K562 (cell line): ENCODE results near the gene ABLIM2. TPM values are rescaled to one million over a fixed set of nuclear protein-coding genes. Genes with fewer than 3 reads are reported as not detected.

Source experiments
- ATAC-seq: fragments of 200-7000 bp; cut with Tn5 transposase; 3 replicates; pipeline ENCODE4 v1.9.1; 2020; ENCODE audit warnings: moderate library complexity
- BruUV-seq: library from RNA; stranded (reverse); fragments of 400-500 nt; replicated peaks from 2 replicates; lab custom pipeline; 2021; lab: Mats Ljungman, UMichigan
- CTCF ChIA-PET: fragments of 300-600 bp; formaldehyde crosslinking; extraction: SDS; loops from one replicate; lab custom pipeline; 2021; ENCODE audit warnings: low intra/inter-chr PET ratio; lab: Yijun Ruan, JAX
- POLR2A ChIA-PET: fragments of 300-600, 350-650 bp; sonication (Branson Sonifier 250); formaldehyde crosslinking; extraction: SDS; loops from one replicate; lab custom pipeline; 2021; ENCODE audit warnings: antibody characterized with exemption, inconsistent platforms; lab: Yijun Ruan, JAX
- DNase-seq, 4 experiments: peaks; one replicate each; pipeline versions ENCODE4 v3.0.0 to v3.0.0-alpha.2; 2011 to 2018; ENCODE audit warnings: low spot score in 3 of 4, mixed read lengths in 3 of 4; ENCODE audit errors: extremely low read depth in 1 of 4
- FAIRE-seq: peaks from 2 replicates; lab custom pipeline; 2011; peaks lifted over from hg19 to GRCh38; lab: Jason Lieb, UNC
- H2AFZ ChIP-seq: 2 replicates; pipeline ENCODE4 v1.6.0; 2011; ENCODE audit warnings: low read depth, low read length, control low read depth, inconsistent platforms
- H3K27ac ChIP-seq: fragments of 200-600 bp; 3 replicates; pipeline ENCODE4 v1.8.0; 2011; ENCODE audit warnings: low read depth, mild to moderate bottlenecking, control low read depth, inconsistent platforms, low read length, moderate library complexity, mixed read lengths; ENCODE audit errors: extremely low read depth
- H3K27me3 ChIP-seq, 2 experiments: fragments of 300-600 bp in 1 of 2; 2 replicates in 1 of 2; 3 replicates in 1 of 2; pipeline versions ENCODE4 v1.6.0 to v1.8.0; 2011; ENCODE audit warnings: inconsistent platforms in 2 of 2, low read length in 2 of 2, mild to moderate bottlenecking in 1 of 2, mixed read lengths in 1 of 2, moderate library complexity in 1 of 2; ENCODE audit not compliant: control insufficient read depth in 2 of 2, insufficient read depth in 2 of 2
- H3K36me3 ChIP-seq: fragments of 300-600 bp; 3 replicates; pipeline ENCODE4 v1.8.0; 2011; ENCODE audit warnings: mild to moderate bottlenecking, low read length, inconsistent platforms; ENCODE audit not compliant: control insufficient read depth, insufficient read depth
- H3K4me1 ChIP-seq, 2 experiments: fragments of 200-600 bp in 1 of 2; replicated peaks in 1 of 2; 2 replicates in 1 of 2; 3 replicates in 1 of 2; pipeline versions ENCODE4 v1.5.1 to v1.8.0; 2011; ENCODE audit warnings: inconsistent platforms in 2 of 2, low read length in 2 of 2, mild to moderate bottlenecking in 1 of 2, mixed read lengths in 1 of 2, moderate library complexity in 1 of 2; ENCODE audit not compliant: control insufficient read depth in 2 of 2, insufficient read depth in 2 of 2
- H3K4me2 ChIP-seq: 2 replicates; pipeline ENCODE4 v1.6.1; 2011; ENCODE audit warnings: low read length, control low read depth, inconsistent platforms, mixed read lengths; ENCODE audit not compliant: insufficient read depth
- H3K4me3 ChIP-seq: fragments of 200-600 bp; sonication (generic), shearing (Covaris generic); 2 replicates; pipeline ENCODE4 v1.5.1; 2016; ENCODE audit warnings: control low read depth, inconsistent platforms
- H3K79me2 ChIP-seq: fragments of 200-600 bp; 3 replicates; pipeline ENCODE4 v1.8.0; 2011; ENCODE audit warnings: low read length, inconsistent platforms; ENCODE audit not compliant: control insufficient read depth, insufficient read depth
- H3K9ac ChIP-seq, 2 experiments: 2 replicates each; pipeline versions ENCODE4 v1.6.0 to v1.6.1; 2011; ENCODE audit warnings: low read depth in 2 of 2, low read length in 2 of 2, control low read depth in 1 of 2, inconsistent platforms in 1 of 2, mild to moderate bottlenecking in 1 of 2, mixed read lengths in 1 of 2; ENCODE audit not compliant: insufficient read depth in 1 of 2
- H3K9me1 ChIP-seq: one replicate; pipeline ENCODE4 v1.6.0; 2011; ENCODE audit warnings: inconsistent platforms, mild to moderate bottlenecking, low read length, moderate library complexity; ENCODE audit not compliant: control insufficient read depth, insufficient read depth
- H3K9me3 ChIP-seq: replicated peaks from 2 replicates; pipeline ENCODE4 v1.5.1; 2011; ENCODE audit warnings: low read depth, low read length, inconsistent platforms; ENCODE audit not compliant: control insufficient read depth, insufficient read depth
- H4K20me1 ChIP-seq: replicated peaks from 2 replicates; pipeline ENCODE4 v1.6.1; 2011; ENCODE audit warnings: low read length, inconsistent platforms, mixed read lengths; ENCODE audit not compliant: control insufficient read depth, insufficient read depth
- CBX3 ChIP-seq, 2 experiments: IDR thresholded peaks; 1 replicate in 1 of 2; 2 replicates in 1 of 2; pipeline ENCODE4 v1.6.1; 2012; ENCODE audit warnings: inconsistent platforms in 2 of 2, low read length in 2 of 2, borderline replicate concordance in 1 of 2, control low read depth in 1 of 2
- FUS ChIP-seq: fragments of 200-400 bp; formaldehyde crosslinking; optimal IDR thresholded peaks from 2 replicates; pipeline ENCODE3; 2017; ENCODE audit warnings: low read depth, low read length
- HDAC2 ChIP-seq: fragments of 450-650 bp; IDR thresholded peaks from 2 replicates; pipeline ENCODE4 v1.6.1; 2016; ENCODE audit warnings: mild to moderate bottlenecking
- ILF3 ChIP-seq: fragments of 450-650 bp; IDR thresholded peaks from 2 replicates; pipeline ENCODE4 v1.6.1; 2018; ENCODE audit warnings: antibody characterized with exemption, mild to moderate bottlenecking, moderate library complexity, borderline replicate concordance
- IRF2 ChIP-seq: sonication (generic); formaldehyde crosslinking; IDR thresholded peaks from 2 replicates; pipeline ENCODE4 v1.8.1; 2022; ENCODE audit warnings: mild to moderate bottlenecking, missing genetic modification reagents
- KAT7 ChIP-seq: sonication (generic); formaldehyde crosslinking; IDR thresholded peaks from 2 replicates; pipeline ENCODE4 v1.8.0; 2022; ENCODE audit warnings: missing genetic modification reagents, mild to moderate bottlenecking, borderline replicate concordance
- MAFF ChIP-seq: IDR thresholded peaks from 2 replicates; pipeline ENCODE4 v1.6.1; 2012; ENCODE audit warnings: low read length, improper control_type of control experiment
- PHB ChIP-seq: fragments of 250-450 bp; sonication (Bioruptor Pico); IDR thresholded peaks from 2 replicates; pipeline ENCODE4 v1.5.0; 2021
- POLR2H ChIP-seq: IDR thresholded peaks from 2 replicates; pipeline ENCODE4 v1.6.1; 2016; ENCODE audit warnings: missing genetic modification characterization, low read depth, mild to moderate bottlenecking, control low read depth, missing compliant biosample characterization, moderate library complexity
- TOE1 ChIP-seq, 2 experiments: fragments of 450-650 bp in 1 of 2; sonication (generic) in 1 of 2; formaldehyde crosslinking in 1 of 2; IDR thresholded peaks; 2 replicates each; pipeline versions ENCODE4 v1.7.1 to v1.8.0; 2016 to 2022; ENCODE audit warnings: borderline replicate concordance in 2 of 2, mild to moderate bottlenecking in 2 of 2, antibody characterized with exemption in 1 of 2, inconsistent platforms in 1 of 2, low read depth in 1 of 2, missing genetic modification reagents in 1 of 2, moderate library complexity in 1 of 2
- TRIM28 ChIP-seq: fragments of 450-650 bp; IDR thresholded peaks from 2 replicates; pipeline ENCODE4 v1.6.1; 2017
- ZNF253 ChIP-seq: fragments of 250-450 bp; sonication (Bioruptor Pico); conservative IDR thresholded peaks from 2 replicates; pipeline ENCODE4 v1.6.1; 2021; ENCODE audit warnings: mild to moderate bottlenecking
- ZNF3 ChIP-seq: fragments of 250-450 bp; sonication (Bioruptor Pico); IDR thresholded peaks from 2 replicates; pipeline ENCODE4 v1.5.0; 2021; ENCODE audit warnings: mild to moderate bottlenecking, moderate library complexity
- WGBS: fragments of 100-300 bp; shearing (Covaris generic); methylation state at CpG from one replicate; pipeline ENCODE4 v1.1.6; 2016; ENCODE audit warnings: low coverage, mixed read lengths; ENCODE audit not compliant: insufficient coverage; ENCODE audit errors: missing lambda C conversion rate; 5-methylcytosine and 5-hydroxymethylcytosine counted together
- in situ Hi-C: fragments of 300-500 bp; cut with MboI; formaldehyde crosslinking; loops from 4 replicates; pipeline ENCODE4 v1.15.0; 2018; ENCODE audit warnings: inconsistent platforms, mixed read lengths
- intact Hi-C: fragments of 100-400 bp; cut with micrococcal nuclease; formaldehyde crosslinking; loops from 2 replicates; pipeline ENCODE4 v1.14.2; 2022
- polyA plus RNA-seq, 8 experiments: library from polyadenylated mRNA; depleted of rRNA in 4 of 8; stranded (reverse) in 5 of 8; unstranded in 3 of 8; fragments of >200 nt; fragmentation: Nextera tagmentation in 2 of 8; fragmentation: Illumina TruSeq in 1 of 8; extraction: Ambion mirVana in 2 of 8; extraction: Trizol in 1 of 8; gene quantifications; 2 replicates each; pipeline versions ENCODE4 v1.2.1 to v1.2.3, GENCODE V29; 2011 to 2014; ENCODE audit warnings: inconsistent platforms in 1 of 8, missing spikeins in 1 of 8
- total RNA-seq, 7 experiments: library from RNA; depleted of rRNA in 6 of 7; stranded (reverse); fragments of >200 nt in 6 of 7; fragmentation: Illumina TruSeq in 2 of 7; extraction: Trizol in 2 of 7; gene quantifications; 2 replicates each; pipeline versions ENCODE4 v1.2.1 to v1.2.3, GENCODE V29; 2011 to 2021; ENCODE audit warnings: low replicate concordance in 1 of 7
- TF ChIP-seq, protein P1 (sequence below): sonication (generic); formaldehyde crosslinking; IDR thresholded peaks from 2 replicates; pipeline ENCODE4 v1.8.0; 2022; ENCODE audit warnings: mild to moderate bottlenecking, missing genetic modification reagents
- TF ChIP-seq, protein P2 (sequence below): fragments of 450-650 bp; IDR thresholded peaks from 2 replicates; pipeline ENCODE4 v1.6.1; 2018; ENCODE audit warnings: mild to moderate bottlenecking, low read depth; ENCODE audit not compliant: partially characterized antibody

ABLIM2 gene
- total and polyA plus RNA-seq, 9 of the 15 experiments (the other 6 are each of a cell fraction or from before 2014, with no cell fraction given), result not detected

DNA sequence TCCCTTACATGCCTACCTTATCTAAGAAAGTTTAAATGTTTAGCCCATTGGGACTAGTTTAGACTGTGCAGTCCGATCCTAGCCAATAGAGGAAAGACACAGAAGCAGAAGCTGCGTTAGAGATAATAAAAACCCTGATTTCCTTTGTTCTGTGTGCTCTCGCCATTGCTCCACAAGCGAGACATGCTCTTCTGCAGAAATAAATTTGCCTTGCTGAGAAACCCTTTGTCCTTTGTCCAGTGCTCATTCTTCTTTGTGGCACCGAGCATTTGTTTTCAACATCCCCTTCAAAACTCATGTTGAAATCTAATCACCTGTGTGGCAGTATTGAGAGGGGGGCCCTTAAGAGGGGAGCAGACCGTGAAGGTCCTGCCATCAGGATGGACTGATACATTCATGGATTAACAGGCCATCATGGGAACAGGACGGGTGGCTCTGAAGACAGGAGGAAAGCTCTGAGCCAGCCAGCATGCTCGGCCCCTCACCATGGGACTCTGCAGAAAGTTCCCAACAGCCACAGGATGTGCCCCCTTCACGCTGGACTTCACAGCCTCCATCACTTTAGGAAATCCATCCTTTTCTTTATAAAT lies 94.5 kb downstream of the ABLIM2 start:
- no TSS peak for BruUV-seq
- no peak overlapping the region for H3K4me2 ChIP-seq
- peaks cover 9 to 38% of the 10 kb centered on the region in 2 experiments; a peak in 3 of 5 replicates for H3K27me3 ChIP-seq
- POLR2A ChIA-PET, result no interaction called here
- H3K79me2 ChIP-seq, result no peaks in the 10 kb centered on the region
- H3K4me3 ChIP-seq, result no peak overlapping the region
- CTCF ChIA-PET, result no interaction called here
- no peaks in the 10 kb centered on the region for H3K4me1 ChIP-seq
- H3K27ac ChIP-seq, result no peak overlapping the region
- in situ Hi-C loops, result no loop called here
- DNase-seq (no peak), FAIRE-seq (no peak), ATAC-seq (no peak)
- intact Hi-C loops, result no loop called here
- H3K36me3 ChIP-seq, result no peaks in the 10 kb centered on the region
- H4K20me1 ChIP-seq, result no peaks in the 10 kb centered on the region
- no peaks in the 10 kb centered on the region for H3K9me1 ChIP-seq
- H3K9me3 ChIP-seq, result no peaks in the 10 kb centered on the region
- WGBS, result 1% methylated on average over 9 of the region's 9 CpGs
- H2AFZ ChIP-seq, result no peak overlapping the region
- no peak overlapping the region for H3K9ac ChIP-seq
- TF ChIP-seq KAT7 (no peak), ZNF253 (CRISPR knock-in tag) (no peak), MAFF (no peak), FUS (no peak), TRIM28 (no peak), POLR2H (tag) (no peak), ZNF3 (no peak), HDAC2 (no peak), CBX3 (IDR thresholded peaks at IDR 0.05; ENCODE audit: borderline replicate concordance in 1 of 2, low read length in 2 of 2) (peak in 1 of 2 experiments; percentile 71; a peak in 1 of 3 replicates), PHB (CRISPR knock-in tag) (no peak), ILF3 (no peak), IRF2 (CRISPR knock-in tag) (no peak), TOE1 (IDR thresholded peaks at IDR 0.05; ENCODE audit: borderline replicate concordance) (no peak), TOE1 (CRISPR knock-in tag; IDR thresholded peaks at IDR 0.05; ENCODE audit: borderline replicate concordance, low read depth) (no peak)
- TF ChIP-seq, protein P1, sequence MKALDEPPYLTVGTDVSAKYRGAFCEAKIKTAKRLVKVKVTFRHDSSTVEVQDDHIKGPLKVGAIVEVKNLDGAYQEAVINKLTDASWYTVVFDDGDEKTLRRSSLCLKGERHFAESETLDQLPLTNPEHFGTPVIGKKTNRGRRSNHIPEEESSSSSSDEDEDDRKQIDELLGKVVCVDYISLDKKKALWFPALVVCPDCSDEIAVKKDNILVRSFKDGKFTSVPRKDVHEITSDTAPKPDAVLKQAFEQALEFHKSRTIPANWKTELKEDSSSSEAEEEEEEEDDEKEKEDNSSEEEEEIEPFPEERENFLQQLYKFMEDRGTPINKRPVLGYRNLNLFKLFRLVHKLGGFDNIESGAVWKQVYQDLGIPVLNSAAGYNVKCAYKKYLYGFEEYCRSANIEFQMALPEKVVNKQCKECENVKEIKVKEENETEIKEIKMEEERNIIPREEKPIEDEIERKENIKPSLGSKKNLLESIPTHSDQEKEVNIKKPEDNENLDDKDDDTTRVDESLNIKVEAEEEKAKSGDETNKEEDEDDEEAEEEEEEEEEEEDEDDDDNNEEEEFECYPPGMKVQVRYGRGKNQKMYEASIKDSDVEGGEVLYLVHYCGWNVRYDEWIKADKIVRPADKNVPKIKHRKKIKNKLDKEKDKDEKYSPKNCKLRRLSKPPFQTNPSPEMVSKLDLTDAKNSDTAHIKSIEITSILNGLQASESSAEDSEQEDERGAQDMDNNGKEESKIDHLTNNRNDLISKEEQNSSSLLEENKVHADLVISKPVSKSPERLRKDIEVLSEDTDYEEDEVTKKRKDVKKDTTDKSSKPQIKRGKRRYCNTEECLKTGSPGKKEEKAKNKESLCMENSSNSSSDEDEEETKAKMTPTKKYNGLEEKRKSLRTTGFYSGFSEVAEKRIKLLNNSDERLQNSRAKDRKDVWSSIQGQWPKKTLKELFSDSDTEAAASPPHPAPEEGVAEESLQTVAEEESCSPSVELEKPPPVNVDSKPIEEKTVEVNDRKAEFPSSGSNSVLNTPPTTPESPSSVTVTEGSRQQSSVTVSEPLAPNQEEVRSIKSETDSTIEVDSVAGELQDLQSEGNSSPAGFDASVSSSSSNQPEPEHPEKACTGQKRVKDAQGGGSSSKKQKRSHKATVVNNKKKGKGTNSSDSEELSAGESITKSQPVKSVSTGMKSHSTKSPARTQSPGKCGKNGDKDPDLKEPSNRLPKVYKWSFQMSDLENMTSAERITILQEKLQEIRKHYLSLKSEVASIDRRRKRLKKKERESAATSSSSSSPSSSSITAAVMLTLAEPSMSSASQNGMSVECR (CRISPR knock-in tag), result no peak
- TF ChIP-seq, protein P2, sequence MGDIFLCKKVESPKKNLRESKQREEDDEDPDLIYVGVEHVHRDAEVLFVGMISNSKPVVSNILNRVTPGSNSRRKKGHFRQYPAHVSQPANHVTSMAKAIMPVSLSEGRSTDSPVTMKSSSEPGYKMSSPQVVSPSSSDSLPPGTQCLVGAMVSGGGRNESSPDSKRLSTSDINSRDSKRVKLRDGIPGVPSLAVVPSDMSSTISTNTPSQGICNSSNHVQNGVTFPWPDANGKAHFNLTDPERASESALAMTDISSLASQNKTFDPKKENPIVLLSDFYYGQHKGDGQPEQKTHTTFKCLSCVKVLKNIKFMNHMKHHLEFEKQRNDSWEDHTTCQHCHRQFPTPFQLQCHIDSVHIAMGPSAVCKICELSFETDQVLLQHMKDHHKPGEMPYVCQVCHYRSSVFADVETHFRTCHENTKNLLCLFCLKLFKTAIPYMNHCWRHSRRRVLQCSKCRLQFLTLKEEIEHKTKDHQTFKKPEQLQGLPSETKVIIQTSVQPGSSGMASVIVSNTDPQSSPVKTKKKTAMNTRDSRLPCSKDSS, result peak; percentile 58
